Hematopoietic multipotent progenitor cell (in vitro differentiated cells): Measurements from ENCODE around the gene PRX. TPM values are rescaled to one million over a fixed set of nuclear protein-coding genes. Genes with fewer than 3 reads are reported as not detected.

Experiments
- small RNA-seq: library from RNA; depleted of rRNA; stranded (forward); fragments of <200 nt; gene quantifications from one replicate; pipeline ENCODE3, GENCODE V24; 2012
- total RNA-seq: library from RNA; depleted of rRNA; stranded (reverse); fragments of >200 nt; gene quantifications from one replicate; pipeline ENCODE4 v1.2.3, GENCODE V29; 2012

The PRX gene
- total RNA-seq, 1 donor, result 2.2 TPM

Small RNA genes lying within 50 kb of the gene (small RNA-seq; reads per million reads assigned to genes)
- gene MIR6796, result not detected
- not detected for gene RF00017

Other genes with a start within 250 kb of the PRX start
- 8.3 TPM for gene MAP3K10, start 222.0 kb downstream of the PRX start, total RNA-seq
- gene TTC9B, start 195.0 kb downstream of the PRX start, total RNA-seq, result under 0.01 TPM
- gene CCNP, start 186.7 kb downstream of the PRX start, total RNA-seq, result 0.27 TPM
- gene AKT2, start 128.0 kb downstream of the PRX start, total RNA-seq, result 112 TPM
- 12.1 TPM for gene C19orf47, start 65.0 kb downstream of the PRX start, total RNA-seq
- gene PLD3, start 64.7 kb downstream of the PRX start, total RNA-seq, result 229 TPM
- gene HIPK4, start 23.2 kb downstream of the PRX start, total RNA-seq, result 0.27 TPM
- 19.1 TPM for gene SERTAD1, start 12.6 kb upstream of the PRX start, total RNA-seq
- gene SERTAD3, start 31.0 kb upstream of the PRX start, total RNA-seq, result 19.1 TPM
- gene BLVRB, start 52.4 kb upstream of the PRX start, total RNA-seq, result 150 TPM
- 0.27 TPM for gene SPTBN4, start 53.6 kb upstream of the PRX start, total RNA-seq
- gene SHKBP1, start 163.5 kb upstream of the PRX start, total RNA-seq, result 91.3 TPM
- gene LTBP4, start 188.0 kb upstream of the PRX start, total RNA-seq, result 103 TPM